ENCODE results near the gene FOXD4L1. TPM values are rescaled to one million over a fixed set of nuclear protein-coding genes. Genes with fewer than 3 reads are reported as not detected.
"Not testable (repeated sequence)": the region's sequence is repeated elsewhere in the genome, so short reads cannot be mapped to it uniquely, and the experiment has no call there.

FOXD4L1 gene
- polyA plus RNA-seq, 1 donor: 0.07 TPM

- H3K4me1 ChIP-seq (ENCODE audit: control insufficient read depth, insufficient read depth, low read length); H3K36me3 ChIP-seq (ENCODE audit: control insufficient read depth, insufficient read depth, low read length); H3K4me3 ChIP-seq (ENCODE audit: low read length); H3K27ac ChIP-seq (ENCODE audit: low read length); H3K9me3 ChIP-seq (ENCODE audit: control insufficient read depth, low read depth, low read length); DNase-seq; H3K27me3 ChIP-seq (ENCODE audit: control insufficient read depth, insufficient read depth, low read length): not testable (repeated sequence)
- no CpG with 5 or more reads among the region's 12 CpGs for WGBS (ENCODE audit: insufficient coverage, low lambda C conversion rate)
These were observed 29.0 kb downstream of the FOXD4L1 start for GRCh38 chr2:113527350-113528045.

GRCh38 chr2:113528126-113528525 lies 29.7 kb downstream of the FOXD4L1 start:
- H3K9me3 ChIP-seq (ENCODE audit: control insufficient read depth, low read depth, low read length); H3K27ac ChIP-seq (ENCODE audit: low read length); H3K36me3 ChIP-seq (ENCODE audit: control insufficient read depth, insufficient read depth, low read length); DNase-seq; H3K27me3 ChIP-seq (ENCODE audit: control insufficient read depth, insufficient read depth, low read length); H3K4me1 ChIP-seq (ENCODE audit: control insufficient read depth, insufficient read depth, low read length); H3K4me3 ChIP-seq (ENCODE audit: low read length): not testable (repeated sequence)
- no CpG with 5 or more reads among the region's 5 CpGs for WGBS (ENCODE audit: insufficient coverage, low lambda C conversion rate)

GRCh38 chr2:113528904-113529303 lies 30.4 kb downstream of the FOXD4L1 start:
- H3K4me3 ChIP-seq (ENCODE audit: low read length); H3K9me3 ChIP-seq (ENCODE audit: control insufficient read depth, low read depth, low read length); H3K4me1 ChIP-seq (ENCODE audit: control insufficient read depth, insufficient read depth, low read length); DNase-seq; H3K36me3 ChIP-seq (ENCODE audit: control insufficient read depth, insufficient read depth, low read length); H3K27ac ChIP-seq (ENCODE audit: low read length); H3K27me3 ChIP-seq (ENCODE audit: control insufficient read depth, insufficient read depth, low read length): not testable (repeated sequence)
- no CpG with 5 or more reads among the region's 3 CpGs for WGBS (ENCODE audit: insufficient coverage, low lambda C conversion rate)

- not testable (repeated sequence) for DNase-seq; H3K27me3 ChIP-seq (ENCODE audit: control insufficient read depth, insufficient read depth, low read length); H3K27ac ChIP-seq (ENCODE audit: low read length); H3K4me1 ChIP-seq (ENCODE audit: control insufficient read depth, insufficient read depth, low read length); H3K4me3 ChIP-seq (ENCODE audit: low read length); H3K9me3 ChIP-seq (ENCODE audit: control insufficient read depth, low read depth, low read length); H3K36me3 ChIP-seq (ENCODE audit: control insufficient read depth, insufficient read depth, low read length)
- no CpG with 5 or more reads among the region's 4 CpGs for WGBS (ENCODE audit: insufficient coverage, low lambda C conversion rate)
These were observed 34.5 kb downstream of the FOXD4L1 start for GRCh38 chr2:113532991-113533390.

- not testable (repeated sequence) for H3K36me3 ChIP-seq (ENCODE audit: control insufficient read depth, insufficient read depth, low read length); H3K4me1 ChIP-seq (ENCODE audit: control insufficient read depth, insufficient read depth, low read length); DNase-seq; H3K27me3 ChIP-seq (ENCODE audit: control insufficient read depth, insufficient read depth, low read length); H3K9me3 ChIP-seq (ENCODE audit: control insufficient read depth, low read depth, low read length); H3K4me3 ChIP-seq (ENCODE audit: low read length); H3K27ac ChIP-seq (ENCODE audit: low read length)
- no CpG with 5 or more reads among the region's 6 CpGs for WGBS (ENCODE audit: insufficient coverage, low lambda C conversion rate)
These were observed 38.1 kb downstream of the FOXD4L1 start for GRCh38 chr2:113536573-113536972.

- not testable (repeated sequence) for DNase-seq; H3K9me3 ChIP-seq (ENCODE audit: control insufficient read depth, low read depth, low read length); H3K27ac ChIP-seq (ENCODE audit: low read length); H3K36me3 ChIP-seq (ENCODE audit: control insufficient read depth, insufficient read depth, low read length); H3K4me3 ChIP-seq (ENCODE audit: low read length); H3K27me3 ChIP-seq (ENCODE audit: control insufficient read depth, insufficient read depth, low read length); H3K4me1 ChIP-seq (ENCODE audit: control insufficient read depth, insufficient read depth, low read length)
- WGBS (ENCODE audit: insufficient coverage, low lambda C conversion rate): no CpG with 5 or more reads among the region's 5 CpGs
These were observed 42.4 kb downstream of the FOXD4L1 start for GRCh38 chr2:113540834-113541203.

GRCh38 chr2:113541204-113541975 lies 42.9 kb downstream of the FOXD4L1 start:
- WGBS (ENCODE audit: insufficient coverage, low lambda C conversion rate): no CpG with 5 or more reads among the region's 71 CpGs
- peak in 1 of 2 donors; percentile 63 for DNase-seq

GRCh38 chr2:113541976-113542485 lies 43.6 kb downstream of the FOXD4L1 start:
- no CpG with 5 or more reads among the region's 64 CpGs for WGBS (ENCODE audit: insufficient coverage, low lambda C conversion rate)
- not testable (repeated sequence) for H3K27me3 ChIP-seq (ENCODE audit: control insufficient read depth, insufficient read depth, low read length); H3K36me3 ChIP-seq (ENCODE audit: control insufficient read depth, insufficient read depth, low read length); H3K4me3 ChIP-seq (ENCODE audit: low read length); H3K9me3 ChIP-seq (ENCODE audit: control insufficient read depth, low read depth, low read length); H3K4me1 ChIP-seq (ENCODE audit: control insufficient read depth, insufficient read depth, low read length); H3K27ac ChIP-seq (ENCODE audit: low read length)
- peak in 1 of 2 donors; percentile 33 for DNase-seq

More at GRCh38 chr2:113541204-113541975, 42.9 kb downstream of the FOXD4L1 start:
- H3K27me3 ChIP-seq (ENCODE audit: control insufficient read depth, insufficient read depth, low read length); H3K4me1 ChIP-seq (ENCODE audit: control insufficient read depth, insufficient read depth, low read length); H3K9me3 ChIP-seq (ENCODE audit: control insufficient read depth, low read depth, low read length); H3K36me3 ChIP-seq (ENCODE audit: control insufficient read depth, insufficient read depth, low read length): not testable (repeated sequence)
- Histone ChIP-seq H3K27ac (ENCODE audit: low read length) (peak overlapping the region; percentile 42), H3K4me3 (ENCODE audit: low read length) (peak overlapping the region; percentile 35)

- not testable (repeated sequence) for H3K36me3 ChIP-seq (ENCODE audit: control insufficient read depth, insufficient read depth, low read length); H3K27ac ChIP-seq (ENCODE audit: low read length); H3K4me1 ChIP-seq (ENCODE audit: control insufficient read depth, insufficient read depth, low read length); H3K9me3 ChIP-seq (ENCODE audit: control insufficient read depth, low read depth, low read length); H3K27me3 ChIP-seq (ENCODE audit: control insufficient read depth, insufficient read depth, low read length); H3K4me3 ChIP-seq (ENCODE audit: low read length)
- WGBS (ENCODE audit: insufficient coverage, low lambda C conversion rate): no CpG with 5 or more reads among the region's 9 CpGs
- DNase-seq: peak in 1 of 2 donors; percentile 3
These were observed 44.1 kb downstream of the FOXD4L1 start for GRCh38 chr2:113542529-113542928.

Measured in large intestine (tissue), 3 donors.